ENCODE results near the gene CUX1.
"Not testable (repeated sequence)": the region's sequence is repeated elsewhere in the genome, so short reads cannot be mapped to it uniquely, and the experiment has no call there.

CUX1 gene

DNA sequence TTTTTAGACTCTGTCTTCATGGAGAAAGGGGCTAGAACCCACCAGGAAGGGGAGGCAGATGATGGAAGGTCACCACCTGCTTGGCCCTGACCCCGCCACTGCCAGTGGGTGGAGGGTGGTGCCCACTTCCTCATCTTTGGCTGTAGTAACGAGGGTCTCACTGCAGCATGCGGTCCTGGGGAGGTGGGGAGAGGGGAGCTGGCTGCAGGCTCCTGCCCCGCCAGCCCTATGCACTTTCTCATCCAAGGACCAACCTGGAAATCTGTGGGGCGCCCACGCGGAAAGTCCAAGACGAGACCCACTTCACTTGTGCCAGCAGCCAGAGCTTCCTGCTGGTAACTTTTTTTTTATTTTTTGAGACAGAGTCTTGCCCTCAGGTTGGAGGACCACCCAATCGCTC, 101.0 kb downstream of the CUX1 start:
- no peak overlapping the region for H3K9ac ChIP-seq (ENCODE audit: low read length)
- H3K4me1 ChIP-seq (ENCODE audit: control insufficient read depth, insufficient read depth, low read length): peaks cover 14% of the 10 kb centered on the region
- no peak overlapping the region for H3K4me3 ChIP-seq (ENCODE audit: low read length)
- H3K27me3 ChIP-seq (ENCODE audit: control insufficient read depth, insufficient read depth, low read length): no peaks in the 10 kb centered on the region
- no peaks in the 10 kb centered on the region for H3K36me3 ChIP-seq (ENCODE audit: control insufficient read depth, insufficient read depth, low read length)
- no peak overlapping the region for H3K27ac ChIP-seq (ENCODE audit: low read depth, low read length)

GRCh38 chr7:101919363-101920115, 102.1 kb downstream of the CUX1 start:
- Histone ChIP-seq H3K27ac (ENCODE audit: low read depth, low read length) (no peak overlapping the region), H3K36me3 (ENCODE audit: control insufficient read depth, insufficient read depth, low read length) (no peaks in the 10 kb centered on the region), H3K4me3 (ENCODE audit: low read length) (no peak overlapping the region), H3K4me1 (ENCODE audit: control insufficient read depth, insufficient read depth, low read length) (peaks cover 16% of the 10 kb centered on the region), H3K27me3 (ENCODE audit: control insufficient read depth, insufficient read depth, low read length) (no peaks in the 10 kb centered on the region), H3K9ac (ENCODE audit: low read length) (no peak overlapping the region)

- Histone ChIP-seq H3K9ac (ENCODE audit: low read length) (no peak overlapping the region), H3K4me1 (ENCODE audit: control insufficient read depth, insufficient read depth, low read length) (peaks cover 16% of the 10 kb centered on the region), H3K4me3 (ENCODE audit: low read length) (no peak overlapping the region), H3K36me3 (ENCODE audit: control insufficient read depth, insufficient read depth, low read length) (no peaks in the 10 kb centered on the region), H3K27me3 (ENCODE audit: control insufficient read depth, insufficient read depth, low read length) (no peaks in the 10 kb centered on the region), H3K27ac (ENCODE audit: low read depth, low read length) (no peak overlapping the region)
Observed at GRCh38 chr7:101921061-101921460, 103.6 kb downstream of the CUX1 start.

DNA sequence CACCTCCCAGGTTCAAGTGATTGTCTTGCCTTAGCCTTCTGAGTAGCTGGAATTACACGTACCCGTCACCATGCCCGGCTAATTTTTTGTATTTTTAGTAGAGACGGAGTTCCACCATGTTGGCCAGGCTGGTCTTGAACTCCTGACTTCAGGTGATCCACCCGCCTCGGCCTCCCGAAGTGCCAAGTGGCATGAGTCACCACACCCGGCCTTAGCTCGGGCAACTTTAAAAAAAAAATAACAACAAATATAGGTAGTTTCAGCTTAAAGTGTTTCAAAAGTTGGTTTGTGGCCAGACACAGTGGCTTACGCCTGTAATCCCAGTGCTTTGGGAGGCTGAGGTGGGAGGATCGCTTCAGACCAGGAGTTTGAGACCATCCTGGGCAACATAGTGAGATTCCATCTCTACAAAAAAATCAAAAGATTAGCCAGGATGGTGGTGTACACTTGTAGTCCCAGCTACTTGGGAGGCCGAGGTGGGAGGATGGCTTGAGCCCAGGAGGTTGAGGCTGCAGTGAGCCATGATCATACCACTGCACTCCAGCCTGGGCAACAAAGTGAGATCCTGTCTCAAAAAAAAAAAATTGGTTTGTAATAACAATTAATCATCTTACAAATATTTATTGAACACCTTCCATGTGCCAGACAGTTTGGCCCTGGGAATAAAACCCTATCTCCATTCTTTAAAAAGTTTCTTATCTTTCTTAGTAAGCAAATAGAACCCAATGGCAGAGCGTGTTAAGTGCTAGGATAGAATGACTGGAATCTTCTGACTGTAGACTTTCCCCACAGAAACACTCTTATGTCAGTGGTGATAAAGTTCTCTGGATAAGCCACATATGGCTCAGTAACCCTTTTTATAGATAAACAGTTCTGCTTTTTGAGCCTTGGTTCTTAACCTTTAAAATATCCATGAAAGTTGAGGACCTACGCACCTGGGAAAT, 104.4 kb downstream of the CUX1 start:
- Histone ChIP-seq H3K27ac (ENCODE audit: low read depth, low read length) (peak overlapping the region; percentile 79), H3K4me1 (ENCODE audit: control insufficient read depth, insufficient read depth, low read length) (peaks cover 16% of the 10 kb centered on the region)
- H3K36me3 ChIP-seq (ENCODE audit: control insufficient read depth, insufficient read depth, low read length); H3K4me3 ChIP-seq (ENCODE audit: low read length); H3K27me3 ChIP-seq (ENCODE audit: control insufficient read depth, insufficient read depth, low read length); H3K9ac ChIP-seq (ENCODE audit: low read length): not testable (repeated sequence)

GRCh38 chr7:101922631-101923601, 105.5 kb downstream of the CUX1 start:
- H3K27ac ChIP-seq (ENCODE audit: low read depth, low read length): peak overlapping the region; percentile 79
- H3K4me3 ChIP-seq (ENCODE audit: low read length): no peak overlapping the region
- no peaks in the 10 kb centered on the region for H3K36me3 ChIP-seq (ENCODE audit: control insufficient read depth, insufficient read depth, low read length)

GRCh38 chr7:101923602-101923985, 106.2 kb downstream of the CUX1 start:
- peak overlapping the region; percentile 79 for H3K27ac ChIP-seq (ENCODE audit: low read depth, low read length)

More at GRCh38 chr7:101922631-101923601, 105.5 kb downstream of the CUX1 start:
- Histone ChIP-seq H3K9ac (ENCODE audit: low read length) (no peak overlapping the region), H3K4me1 (ENCODE audit: control insufficient read depth, insufficient read depth, low read length) (peaks cover 16% of the 10 kb centered on the region), H3K27me3 (ENCODE audit: control insufficient read depth, insufficient read depth, low read length) (no peaks in the 10 kb centered on the region)

DNA sequence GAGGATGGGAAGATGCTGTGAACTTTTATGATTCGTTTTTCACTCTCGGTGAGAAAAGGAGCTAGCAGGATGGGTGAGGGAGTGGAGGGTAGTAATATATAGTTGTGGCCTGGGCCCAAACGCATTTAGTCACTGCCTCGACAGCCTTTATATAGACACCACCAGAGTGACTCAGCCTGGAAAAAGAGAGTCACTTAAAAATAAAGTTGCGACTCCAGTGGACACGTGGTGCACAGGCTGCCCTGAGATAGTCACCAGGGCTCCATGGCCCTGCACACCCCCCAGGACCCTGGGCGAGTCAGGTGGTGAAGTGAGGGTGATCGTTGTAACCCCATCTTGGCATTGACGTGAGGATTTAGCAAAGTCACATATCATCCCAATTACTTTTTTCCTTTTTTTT, 106.7 kb downstream of the CUX1 start:
- peaks cover 16% of the 10 kb centered on the region for H3K4me1 ChIP-seq (ENCODE audit: control insufficient read depth, insufficient read depth, low read length)
- H3K9ac ChIP-seq (ENCODE audit: low read length): no peak overlapping the region
- H3K4me3 ChIP-seq (ENCODE audit: low read length): no peak overlapping the region
- no peaks in the 10 kb centered on the region for H3K36me3 ChIP-seq (ENCODE audit: control insufficient read depth, insufficient read depth, low read length)
- H3K27ac ChIP-seq (ENCODE audit: low read depth, low read length): peak overlapping the region; percentile 79
- H3K27me3 ChIP-seq (ENCODE audit: control insufficient read depth, insufficient read depth, low read length): no peaks in the 10 kb centered on the region

More at GRCh38 chr7:101923602-101923985, 106.2 kb downstream of the CUX1 start:
- no peak overlapping the region for H3K9ac ChIP-seq (ENCODE audit: low read length)
- no peaks in the 10 kb centered on the region for H3K36me3 ChIP-seq (ENCODE audit: control insufficient read depth, insufficient read depth, low read length)
- H3K27me3 ChIP-seq (ENCODE audit: control insufficient read depth, insufficient read depth, low read length): no peaks in the 10 kb centered on the region
- no peak overlapping the region for H3K4me3 ChIP-seq (ENCODE audit: low read length)
- peaks cover 16% of the 10 kb centered on the region for H3K4me1 ChIP-seq (ENCODE audit: control insufficient read depth, insufficient read depth, low read length)

DNA sequence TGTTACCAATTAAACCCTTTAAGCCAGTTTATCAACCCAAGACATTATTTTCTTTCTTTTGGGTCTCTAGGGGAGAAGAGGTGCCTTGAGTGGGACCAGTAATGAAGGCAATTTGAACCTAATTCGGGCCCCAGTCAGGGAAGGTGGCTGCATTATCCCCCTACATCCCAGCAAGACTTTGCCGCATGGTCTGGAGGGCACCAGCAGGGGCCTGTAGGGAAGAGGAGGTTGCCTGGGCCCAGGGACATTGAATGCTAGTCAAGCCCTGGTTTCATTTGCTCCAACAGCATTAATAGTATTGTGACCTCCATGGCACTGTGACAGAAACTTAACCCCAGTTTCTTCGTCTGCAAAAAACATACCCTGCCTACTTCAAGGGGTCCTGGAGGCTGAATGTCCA, 108.8 kb downstream of the CUX1 start:
- Histone ChIP-seq H3K9ac (ENCODE audit: low read length) (no peak overlapping the region), H3K36me3 (ENCODE audit: control insufficient read depth, insufficient read depth, low read length) (no peaks in the 10 kb centered on the region), H3K27me3 (ENCODE audit: control insufficient read depth, insufficient read depth, low read length) (no peaks in the 10 kb centered on the region), H3K27ac (ENCODE audit: low read depth, low read length) (peak overlapping the region; percentile 31), H3K4me1 (ENCODE audit: control insufficient read depth, insufficient read depth, low read length) (peaks cover 16% of the 10 kb centered on the region), H3K4me3 (ENCODE audit: low read length) (no peak overlapping the region)

DNA sequence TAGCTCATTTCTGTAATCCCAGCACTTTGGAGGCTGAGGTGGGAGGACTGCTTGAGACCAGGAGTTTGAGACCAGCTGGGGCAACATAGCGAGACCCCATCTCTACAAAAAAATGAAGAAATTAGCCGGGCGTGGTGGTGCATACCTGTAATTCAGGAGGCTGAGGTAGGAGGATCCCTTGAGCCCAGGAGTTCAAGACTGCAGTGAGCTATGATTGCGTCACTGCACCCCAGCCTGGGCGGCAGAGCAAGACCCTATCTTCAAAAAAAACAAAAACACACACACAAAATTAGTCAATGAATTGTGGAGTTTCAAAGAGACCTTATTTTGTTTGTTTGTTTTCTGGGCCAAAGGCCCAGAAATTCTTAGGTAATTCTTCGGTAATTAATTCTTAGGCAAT, 110.0 kb downstream of the CUX1 start:
- no peaks in the 10 kb centered on the region for H3K27me3 ChIP-seq (ENCODE audit: control insufficient read depth, insufficient read depth, low read length)
- H3K27ac ChIP-seq (ENCODE audit: low read depth, low read length): peak overlapping the region; percentile 6
- H3K4me3 ChIP-seq (ENCODE audit: low read length): no peak overlapping the region
- no peaks in the 10 kb centered on the region for H3K36me3 ChIP-seq (ENCODE audit: control insufficient read depth, insufficient read depth, low read length)
- H3K4me1 ChIP-seq (ENCODE audit: control insufficient read depth, insufficient read depth, low read length): peaks cover 15% of the 10 kb centered on the region
- H3K9ac ChIP-seq (ENCODE audit: low read length): no peak overlapping the region

DNA sequence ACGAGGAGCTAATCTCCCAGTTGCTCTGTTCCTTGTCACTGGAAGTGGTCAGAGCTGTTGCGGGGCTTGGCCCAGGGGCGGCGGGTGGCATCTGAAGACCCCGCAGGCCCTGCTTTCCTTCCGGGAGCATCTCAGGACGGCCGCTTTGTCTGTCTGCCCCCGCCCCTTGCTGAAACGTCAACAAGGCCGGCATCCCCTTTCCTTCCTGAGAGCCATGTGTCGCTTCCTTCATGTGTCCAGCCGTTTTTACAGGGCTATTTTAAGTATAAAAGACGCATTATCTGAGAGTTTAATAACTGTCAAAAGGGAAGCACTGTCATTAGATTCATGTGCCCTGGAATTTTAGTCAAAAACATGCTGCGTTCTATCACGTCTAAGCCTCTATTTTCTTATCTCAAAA, 110.4 kb downstream of the CUX1 start:
- H3K27me3 ChIP-seq (ENCODE audit: control insufficient read depth, insufficient read depth, low read length): no peaks in the 10 kb centered on the region
- no peak overlapping the region for H3K4me3 ChIP-seq (ENCODE audit: low read length)
- peak overlapping the region; percentile 6 for H3K27ac ChIP-seq (ENCODE audit: low read depth, low read length)
- H3K36me3 ChIP-seq (ENCODE audit: control insufficient read depth, insufficient read depth, low read length): no peaks in the 10 kb centered on the region
- H3K4me1 ChIP-seq (ENCODE audit: control insufficient read depth, insufficient read depth, low read length): peaks cover 12% of the 10 kb centered on the region
- no peak overlapping the region for H3K9ac ChIP-seq (ENCODE audit: low read length)

- H3K4me3 ChIP-seq (ENCODE audit: low read length): no peak overlapping the region
- H3K27me3 ChIP-seq (ENCODE audit: control insufficient read depth, insufficient read depth, low read length): no peaks in the 10 kb centered on the region
- no peak overlapping the region for H3K9ac ChIP-seq (ENCODE audit: low read length)
- H3K4me1 ChIP-seq (ENCODE audit: control insufficient read depth, insufficient read depth, low read length): peaks cover 5% of the 10 kb centered on the region
- peak overlapping the region; percentile 50 for H3K27ac ChIP-seq (ENCODE audit: low read depth, low read length)
- no peaks in the 10 kb centered on the region for H3K36me3 ChIP-seq (ENCODE audit: control insufficient read depth, insufficient read depth, low read length)
Observed at GRCh38 chr7:101929256-101929655, 111.8 kb downstream of the CUX1 start.

- not testable (repeated sequence) for H3K9ac ChIP-seq (ENCODE audit: low read length); H3K4me3 ChIP-seq (ENCODE audit: low read length); H3K27ac ChIP-seq (ENCODE audit: low read depth, low read length); H3K36me3 ChIP-seq (ENCODE audit: control insufficient read depth, insufficient read depth, low read length); H3K27me3 ChIP-seq (ENCODE audit: control insufficient read depth, insufficient read depth, low read length)
- peaks cover 10% of the 10 kb centered on the region for H3K4me1 ChIP-seq (ENCODE audit: control insufficient read depth, insufficient read depth, low read length)
Observed at GRCh38 chr7:101929911-101930310, 112.5 kb downstream of the CUX1 start.

Measured in rectal smooth muscle tissue (tissue), 1 donor.